HG03060 (cell line): ENCODE results near the gene GFI1.

Source experiments
- ATAC-seq: cut with Tn5 transposase; IDR thresholded peaks from one replicate; pipeline ENCODE4 v1.9.1; 2021; ENCODE audit warnings: low read depth, moderate number of reproducible peaks; ENCODE audit not compliant: unreplicated experiment

Gene GFI1

GRCh38 chr1:92488832-92489231 lies 2.1 kb upstream of the GFI1 start:
- ATAC-seq = no peak

DNA sequence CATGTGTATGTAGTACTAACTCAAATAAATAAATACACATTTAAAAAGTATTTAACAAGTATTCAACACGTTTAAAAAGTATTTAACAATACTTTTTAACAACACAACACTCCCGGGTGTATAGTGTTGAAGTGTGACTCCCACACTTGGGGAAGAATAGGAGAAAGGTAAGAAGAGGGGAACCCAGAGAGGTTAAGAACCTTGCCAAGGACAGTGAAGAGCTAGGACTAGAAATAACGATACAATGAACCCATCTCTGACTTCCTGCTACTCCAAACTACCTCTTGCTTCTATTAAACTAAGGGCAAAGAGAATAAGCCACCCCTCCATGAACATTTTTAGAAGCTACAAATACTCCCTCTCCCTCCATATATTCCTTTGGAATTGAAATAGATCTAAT lies 1.7 kb upstream of the GFI1 start:
- no peak for ATAC-seq

DNA sequence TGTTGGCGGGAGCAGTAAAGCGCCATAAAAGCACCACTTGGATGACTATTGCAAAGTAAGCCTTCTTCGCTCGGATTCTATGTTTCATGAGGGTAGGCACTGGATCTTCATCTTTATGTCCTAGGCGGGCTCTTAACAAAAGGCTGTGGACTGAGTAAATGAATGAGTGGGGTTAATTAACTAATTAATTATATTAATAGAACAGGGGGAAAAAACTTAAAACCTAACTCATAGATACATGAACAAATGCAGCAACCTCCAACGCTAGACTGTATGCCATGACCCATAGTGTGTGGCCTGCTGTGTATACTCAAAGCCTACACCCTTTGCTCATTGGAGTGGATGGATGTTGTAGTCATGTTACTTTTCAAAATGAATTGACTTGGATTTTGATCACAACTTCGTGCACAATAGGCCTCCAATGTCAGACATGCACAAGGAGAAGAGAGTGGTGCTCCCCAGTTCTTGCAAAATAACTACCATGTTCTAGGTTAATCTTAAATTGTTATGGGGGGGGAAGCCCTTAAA lies 417 bp upstream of the GFI1 start:
- ATAC-seq = no peak

DNA sequence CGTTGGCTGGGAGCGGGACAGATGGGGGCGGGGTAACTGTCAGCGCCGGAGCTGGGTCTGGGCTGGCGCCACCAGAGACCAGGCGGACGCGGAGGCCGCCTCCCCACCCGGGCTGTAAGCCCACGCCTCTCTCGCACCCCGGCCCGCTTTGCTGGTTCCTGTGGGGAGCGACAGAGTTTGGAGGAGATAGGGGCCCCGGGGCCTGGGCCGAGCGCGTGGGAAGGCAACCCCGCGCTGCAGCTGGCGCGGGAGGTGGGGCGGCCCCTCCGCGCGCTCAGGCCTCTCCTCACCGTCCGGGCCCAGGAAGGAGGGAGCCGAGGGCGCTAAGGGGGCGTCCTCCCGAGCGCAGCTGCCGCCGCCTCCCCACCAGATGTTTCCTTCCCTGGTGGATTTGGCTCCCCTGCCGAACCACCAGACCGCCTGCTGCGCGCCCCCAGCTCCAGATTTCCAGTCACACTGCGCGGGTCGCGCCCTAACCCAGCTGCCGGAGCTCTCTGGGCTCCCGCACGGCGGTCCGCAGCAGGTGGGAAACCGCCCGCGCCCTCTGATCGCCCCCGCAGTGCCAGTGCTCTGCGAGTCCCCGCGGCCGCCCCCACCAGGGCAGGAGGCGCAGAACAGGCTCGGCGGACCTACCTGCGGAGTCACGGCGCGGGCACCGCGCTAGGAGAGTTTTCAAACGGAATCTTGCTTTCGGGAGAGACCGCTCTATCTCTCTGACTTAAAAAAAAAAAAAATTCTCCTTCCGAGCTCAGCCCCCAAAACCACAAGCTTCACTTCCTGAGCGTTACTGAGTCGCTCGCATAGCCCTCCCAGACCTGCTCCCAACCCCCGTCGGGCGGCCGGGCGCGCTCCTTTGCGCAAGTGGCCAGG lies 1.1 kb downstream of the GFI1 start:
- peak; percentile 35 for ATAC-seq

- ATAC-seq = no peak
These were observed 2.0 kb downstream of the GFI1 start for GRCh38 chr1:92484472-92485380.

GRCh38 chr1:92483610-92484471 lies 2.9 kb downstream of the GFI1 start:
- no peak for ATAC-seq

DNA sequence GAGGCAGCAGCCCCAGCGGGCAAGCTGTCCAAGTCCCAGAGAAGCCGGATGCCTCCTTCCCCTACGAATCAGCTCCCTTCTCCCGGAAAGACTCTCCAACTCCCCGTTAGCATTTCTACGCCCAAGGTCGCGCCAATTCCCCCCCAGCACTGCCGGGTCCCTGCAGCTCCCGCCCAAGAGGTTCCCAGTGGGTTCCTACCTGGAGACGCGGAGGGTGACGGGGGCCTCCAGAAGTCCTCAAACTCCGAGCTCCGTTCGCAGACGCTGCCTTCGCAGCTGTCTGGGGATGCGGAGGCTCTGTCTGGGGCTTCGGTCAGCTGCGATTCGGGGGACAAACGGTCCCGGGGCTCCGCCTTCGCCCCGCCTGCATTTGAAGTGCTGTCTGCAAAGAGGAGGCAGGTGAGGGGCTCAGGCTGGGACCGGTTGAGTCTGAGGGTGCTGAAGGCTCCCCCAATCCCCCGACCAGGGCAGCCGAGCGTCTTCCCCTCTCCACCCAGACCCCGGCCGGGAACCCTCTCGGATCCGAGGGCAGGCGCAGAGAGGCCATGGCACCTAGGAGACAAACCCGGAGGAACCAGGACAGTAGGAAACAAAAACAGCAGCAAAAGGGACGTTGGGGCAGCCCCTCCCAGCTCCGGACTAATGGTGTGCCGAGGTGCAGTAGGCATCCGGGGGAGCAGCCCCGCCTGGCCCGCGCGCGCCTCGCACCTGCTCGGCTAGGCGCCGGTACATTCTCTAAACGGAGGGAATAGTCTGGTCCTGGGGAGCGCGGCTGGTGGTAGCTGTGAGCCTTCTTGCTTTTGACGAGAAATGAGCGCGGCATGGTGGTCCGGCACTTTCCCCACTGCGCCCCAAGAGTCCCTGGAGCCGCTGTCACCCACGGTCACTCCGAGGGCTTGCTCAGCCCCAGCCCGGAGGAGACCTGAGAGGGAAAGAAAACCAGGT lies 3.8 kb downstream of the GFI1 start:
- no peak for ATAC-seq

DNA sequence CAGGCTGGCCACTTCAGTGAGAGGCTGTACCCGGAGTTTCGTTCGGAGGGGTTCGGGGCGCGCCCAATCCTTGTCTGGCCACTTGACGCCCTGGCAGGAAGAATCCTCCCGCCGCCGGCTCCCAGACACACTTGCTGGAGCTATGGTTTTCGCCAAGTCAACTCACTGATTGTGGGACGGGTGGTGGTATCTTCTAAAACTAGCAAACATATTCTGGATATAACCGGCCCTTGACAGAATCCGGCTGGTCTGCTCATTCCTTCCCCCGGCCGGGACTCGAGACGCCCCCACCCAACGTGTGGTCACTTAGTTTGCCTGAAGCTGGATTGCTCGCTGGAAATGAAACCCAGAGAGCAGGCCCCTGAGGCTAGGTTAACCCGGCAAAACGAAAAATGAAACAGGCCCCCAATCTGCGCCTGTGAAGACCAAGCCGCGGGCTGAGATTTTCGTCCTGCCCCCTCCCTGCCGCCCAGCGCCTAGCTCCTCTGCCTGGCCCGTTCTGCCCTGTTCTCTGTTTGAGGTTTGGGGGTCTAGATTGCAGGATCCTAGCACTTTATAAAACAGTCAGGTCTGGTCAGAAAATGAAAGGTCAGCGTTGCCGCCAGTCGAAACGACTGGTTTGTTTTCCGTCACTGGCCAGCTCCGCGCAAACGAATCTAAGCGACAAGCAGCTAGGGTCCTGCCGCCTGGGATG lies 4.6 kb downstream of the GFI1 start:
- ATAC-seq = no peak

GRCh38 chr1:92481599-92481925 lies 5.2 kb downstream of the GFI1 start:
- no peak for ATAC-seq

- ATAC-seq = no peak
These were observed 5.7 kb downstream of the GFI1 start for GRCh38 chr1:92480813-92481598.

DNA sequence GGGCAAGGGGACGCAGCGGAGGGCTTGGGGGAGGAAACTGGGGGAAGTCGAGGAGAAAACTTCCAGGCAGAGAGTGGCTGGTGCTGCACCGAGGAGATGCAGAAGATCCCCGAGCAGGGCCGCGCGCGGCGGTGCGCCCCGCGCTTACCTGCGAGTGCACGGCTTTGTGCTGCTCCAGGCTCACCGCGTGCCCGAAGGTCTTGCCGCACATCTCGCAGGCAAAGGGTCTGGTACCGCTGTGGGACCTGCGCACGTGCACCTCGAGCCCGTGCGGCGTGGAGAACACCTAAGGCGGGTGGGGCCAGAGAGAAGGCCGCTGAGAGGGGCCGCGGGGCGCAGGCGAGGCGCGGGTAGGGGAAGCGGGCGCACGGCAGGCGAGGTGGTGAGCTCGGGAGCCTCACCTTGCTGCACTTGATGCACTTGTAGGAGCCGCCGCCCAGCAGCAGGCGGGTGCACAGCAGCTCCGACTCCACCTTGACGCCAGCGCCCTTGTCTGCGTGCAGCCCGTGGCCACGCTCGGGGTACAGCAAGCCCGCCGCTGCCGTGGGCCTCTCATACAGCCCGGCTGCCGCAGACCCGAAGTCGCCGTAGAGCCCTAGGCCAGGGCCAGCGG lies 6.4 kb downstream of the GFI1 start:
- ATAC-seq = no peak

- ATAC-seq = no peak
These were observed 7.1 kb downstream of the GFI1 start for GRCh38 chr1:92479587-92479986.

- ATAC-seq = no peak
These were observed 8.3 kb downstream of the GFI1 start for GRCh38 chr1:92478393-92478792.

GRCh38 chr1:92476071-92476631 lies 10.6 kb downstream of the GFI1 start:
- no peak for ATAC-seq

- no peak for ATAC-seq
These were observed 11.7 kb downstream of the GFI1 start for GRCh38 chr1:92475029-92475428.

GRCh38 chr1:92473781-92474495 lies 12.8 kb downstream of the GFI1 start:
- peak; percentile 56 for ATAC-seq

GRCh38 chr1:92470216-92470615 lies 16.5 kb downstream of the GFI1 start:
- no peak for ATAC-seq
